HCEC 1CT (cell line): ENCODE data around the gene TSSK6.

ENCODE experiments used
- DNase-seq: peaks from one replicate; pipeline ENCODE4 v3.0.0-alpha.2; 2017

TSSK6 gene

GRCh38 chr19:19544257-19544953 is 29.1 kb upstream of the TSSK6 start:
- no peak for DNase-seq

- no peak for DNase-seq
These were observed 28.3 kb upstream of the TSSK6 start for GRCh38 chr19:19543640-19544039.

DNA sequence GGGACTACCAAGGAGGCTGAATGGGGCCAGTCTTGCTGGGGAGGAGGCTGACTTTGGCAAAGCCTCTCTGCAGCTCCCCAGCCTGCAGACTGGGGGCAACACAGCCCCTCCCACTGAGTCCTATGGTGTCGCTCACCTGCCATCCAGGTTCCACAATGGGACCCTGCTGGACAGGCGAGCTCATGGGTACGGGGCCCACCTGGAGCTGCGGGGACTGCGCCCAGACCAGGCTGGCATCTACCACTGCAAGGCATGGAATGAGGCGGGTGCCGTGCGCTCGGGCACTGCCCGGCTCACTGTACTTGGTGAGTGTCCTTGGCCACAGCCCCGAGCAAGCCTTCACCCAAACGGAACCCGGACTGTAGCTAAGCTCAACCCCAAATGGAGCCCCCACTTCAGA is 27.8 kb upstream of the TSSK6 start:
- no peak for DNase-seq

DNA sequence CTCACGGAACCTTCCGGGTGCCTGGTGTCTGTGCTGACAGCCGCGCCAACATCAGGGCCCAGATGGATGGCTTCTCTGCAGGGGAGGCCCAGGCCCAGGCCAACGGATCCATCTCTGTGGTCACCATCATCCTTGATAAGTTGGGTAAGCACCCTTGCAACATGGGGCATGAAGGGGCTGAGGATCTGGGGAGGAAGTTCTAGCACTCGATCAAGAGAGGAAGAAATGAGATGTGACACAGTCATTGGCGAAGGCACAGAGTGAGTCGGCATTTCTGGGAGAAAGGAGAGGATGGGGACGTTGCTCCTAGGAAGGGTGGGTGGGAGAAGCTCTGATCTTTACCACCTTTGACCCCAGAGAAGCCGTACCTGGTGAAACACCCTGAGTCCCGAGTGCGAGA is 27.2 kb upstream of the TSSK6 start:
- DNase-seq, result no peak

DNA sequence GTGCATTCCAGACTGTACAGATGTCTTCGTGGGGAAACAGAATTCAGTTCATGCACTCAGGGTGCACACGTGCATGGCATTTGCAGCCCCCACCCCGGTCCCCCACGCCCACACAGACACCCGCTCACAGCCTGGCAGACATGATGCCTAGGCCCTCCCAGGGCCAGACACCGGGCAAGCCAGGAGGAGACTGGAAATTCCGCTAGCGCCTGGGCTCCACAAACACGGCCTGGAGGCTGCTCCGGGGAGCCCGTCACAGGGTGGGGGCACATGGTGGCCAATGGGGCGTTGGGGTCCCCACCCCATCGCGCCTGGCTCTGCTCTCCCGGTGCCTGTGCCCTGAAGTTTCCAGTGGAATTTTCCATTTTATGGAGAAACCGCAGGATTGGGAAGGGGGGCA is 26.3 kb upstream of the TSSK6 start:
- no peak for DNase-seq

DNA sequence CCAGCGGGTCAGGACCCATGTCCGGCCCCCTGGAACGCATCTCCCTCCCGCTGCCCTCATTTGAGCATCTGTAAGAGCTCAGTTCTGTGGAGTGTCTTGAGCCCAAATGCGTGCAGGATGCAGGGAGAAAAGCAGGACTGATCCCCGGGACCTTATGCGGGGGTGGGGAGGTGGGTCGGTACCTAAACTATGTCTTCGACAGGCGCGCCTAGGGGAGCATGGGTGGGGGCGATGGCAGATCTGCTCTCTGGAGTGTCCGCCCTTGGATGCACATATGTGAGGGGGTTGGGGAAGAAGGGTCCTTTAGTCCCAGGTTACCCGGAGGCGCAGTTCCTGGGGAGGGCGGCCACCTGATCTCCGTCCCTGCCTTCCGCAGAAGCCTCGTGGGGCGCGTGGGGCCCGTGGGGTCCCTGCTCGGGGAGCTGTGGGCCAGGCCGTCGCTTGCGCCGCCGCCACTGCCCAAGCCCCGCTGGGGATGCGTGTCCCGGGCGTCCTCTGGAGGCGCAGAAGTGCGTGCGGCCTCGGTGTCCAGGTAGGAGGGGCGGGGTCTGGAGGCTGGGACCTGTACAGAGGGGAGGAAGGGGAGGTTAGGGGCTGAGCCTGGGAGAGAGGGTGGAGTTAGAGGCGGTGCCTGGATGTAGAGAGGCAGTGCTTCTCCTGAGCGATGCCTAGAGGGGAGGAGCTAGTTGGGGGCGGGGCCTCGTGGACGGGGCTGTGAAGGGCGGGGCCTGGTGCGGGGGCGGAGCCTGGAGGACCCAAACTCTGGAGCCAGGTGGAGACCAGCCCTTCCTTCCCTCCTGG is 25.6 kb upstream of the TSSK6 start:
- DNase-seq, result no peak

DNA sequence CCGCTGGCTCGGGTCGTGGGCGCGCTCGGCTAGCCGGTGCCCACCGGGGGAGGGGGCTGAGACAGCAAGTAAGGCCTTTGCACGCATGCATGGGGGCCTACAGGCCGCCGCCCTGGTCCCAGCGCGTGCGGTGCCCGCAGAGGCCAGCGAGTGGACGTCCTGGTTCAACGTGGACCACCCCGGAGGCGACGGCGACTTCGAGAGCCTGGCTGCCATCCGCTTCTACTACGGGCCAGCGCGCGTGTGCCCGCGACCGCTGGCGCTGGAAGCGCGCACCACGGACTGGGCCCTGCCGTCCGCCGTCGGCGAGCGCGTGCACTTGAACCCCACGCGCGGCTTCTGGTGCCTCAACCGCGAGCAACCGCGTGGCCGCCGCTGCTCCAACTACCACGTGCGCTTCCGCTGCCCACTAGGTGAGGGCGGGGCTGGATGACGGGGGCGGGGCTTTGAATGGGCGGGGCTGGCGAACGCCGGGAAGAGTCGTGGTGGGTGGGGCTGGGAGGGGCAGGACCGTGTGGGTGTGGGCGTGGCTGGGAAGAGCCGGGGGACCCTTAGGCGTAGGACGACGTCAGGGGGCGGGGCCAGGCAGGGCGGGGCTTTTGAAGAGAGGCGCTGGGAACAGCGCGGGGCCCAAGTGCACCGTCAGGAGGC is 24.8 kb upstream of the TSSK6 start:
- DNase-seq, result no peak

DNA sequence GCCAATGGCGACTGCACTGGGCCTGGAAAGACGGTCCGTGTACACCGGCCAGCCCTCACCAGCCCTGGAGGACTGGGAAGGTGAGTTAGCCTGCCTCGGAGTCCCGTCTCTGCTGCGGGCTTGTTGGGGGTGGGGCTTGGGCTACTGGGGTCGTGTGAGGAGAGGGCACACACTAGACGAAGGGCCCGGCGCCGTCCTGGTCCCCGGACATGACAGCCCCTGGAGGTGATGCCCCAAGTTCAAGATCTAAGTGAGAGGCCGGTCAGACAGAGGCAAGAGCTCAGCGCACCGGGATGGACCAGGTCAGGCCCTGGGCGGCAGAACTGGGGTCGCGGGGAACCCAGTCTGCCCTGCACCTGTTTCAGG is 24.3 kb upstream of the TSSK6 start:
- DNase-seq, result no peak

DNA sequence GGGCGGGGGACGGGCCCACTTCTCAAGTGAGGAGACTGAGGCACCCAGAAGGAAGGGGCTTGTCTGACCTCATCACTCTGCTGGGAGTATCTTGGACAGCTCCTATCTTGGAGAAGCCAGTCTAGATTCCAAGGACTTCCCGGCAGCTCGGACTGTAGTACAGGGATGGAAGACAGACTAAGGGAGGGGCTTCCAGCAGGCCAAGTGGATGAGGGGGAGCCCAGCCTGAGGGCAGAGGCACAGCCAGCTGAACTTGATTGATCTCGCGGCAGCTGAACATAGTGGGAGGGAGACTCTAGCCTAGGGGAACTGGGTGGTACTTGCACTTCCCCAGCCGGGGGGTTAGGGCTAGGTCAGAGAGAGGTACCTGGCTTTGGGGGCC is 23.4 kb upstream of the TSSK6 start:
- no peak for DNase-seq

- DNase-seq, result no peak
These were observed 22.9 kb upstream of the TSSK6 start, which contains the start of gene CILP2 for GRCh38 chr19:19538061-19538784. Gene CILP2, plus strand, starts transcription at chr19:19538265. Its CDS starts 85 bp downstream, at chr19:19538350.

DNA sequence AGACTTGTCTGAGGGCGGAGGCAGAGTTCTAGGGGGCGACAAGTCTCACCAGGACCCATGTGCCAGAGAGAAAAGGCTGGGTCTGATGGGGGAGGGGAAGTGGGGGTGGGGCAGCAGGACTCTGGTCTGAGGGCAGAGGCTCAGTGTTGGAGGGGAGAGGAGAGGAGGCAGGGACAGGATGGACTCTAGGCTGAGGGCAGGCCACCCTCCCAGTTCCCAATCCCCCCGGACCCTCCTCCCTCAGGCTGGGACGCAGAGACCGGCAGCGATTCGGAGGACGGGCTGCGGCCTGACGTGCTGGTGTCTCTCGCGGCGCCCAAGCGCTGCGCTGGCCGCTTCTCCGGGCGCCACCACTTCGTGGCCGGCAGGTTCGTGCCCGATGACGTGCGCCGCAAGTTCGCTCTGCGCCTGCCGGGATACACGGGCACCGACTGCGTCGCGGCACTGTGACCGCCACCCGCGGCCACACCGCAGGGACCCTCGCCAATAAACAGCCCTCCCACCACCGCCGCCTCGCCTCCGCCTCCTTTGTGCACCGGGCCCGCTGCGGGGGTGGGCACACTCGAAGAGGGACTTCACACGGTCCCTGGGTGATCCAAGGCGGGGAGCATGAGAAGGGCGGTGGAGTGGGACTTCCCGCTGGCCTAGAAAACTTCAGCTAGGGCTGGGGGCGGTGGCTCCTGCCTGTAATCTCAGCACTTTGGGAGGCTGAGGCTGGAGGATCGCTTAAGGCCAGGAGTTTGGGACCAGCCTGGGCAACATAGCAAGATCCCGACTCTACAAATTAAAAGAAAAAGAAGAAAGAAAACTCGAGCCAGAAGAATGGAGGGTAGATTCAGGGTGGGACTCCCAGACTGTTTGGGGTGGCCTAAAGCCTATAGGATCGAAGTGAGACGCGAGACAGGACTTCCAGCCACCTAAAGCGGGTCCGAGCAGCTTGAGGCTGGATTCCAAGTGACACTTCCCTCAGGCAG is 22.0 kb upstream of the TSSK6 start:
- no peak for DNase-seq

DNA sequence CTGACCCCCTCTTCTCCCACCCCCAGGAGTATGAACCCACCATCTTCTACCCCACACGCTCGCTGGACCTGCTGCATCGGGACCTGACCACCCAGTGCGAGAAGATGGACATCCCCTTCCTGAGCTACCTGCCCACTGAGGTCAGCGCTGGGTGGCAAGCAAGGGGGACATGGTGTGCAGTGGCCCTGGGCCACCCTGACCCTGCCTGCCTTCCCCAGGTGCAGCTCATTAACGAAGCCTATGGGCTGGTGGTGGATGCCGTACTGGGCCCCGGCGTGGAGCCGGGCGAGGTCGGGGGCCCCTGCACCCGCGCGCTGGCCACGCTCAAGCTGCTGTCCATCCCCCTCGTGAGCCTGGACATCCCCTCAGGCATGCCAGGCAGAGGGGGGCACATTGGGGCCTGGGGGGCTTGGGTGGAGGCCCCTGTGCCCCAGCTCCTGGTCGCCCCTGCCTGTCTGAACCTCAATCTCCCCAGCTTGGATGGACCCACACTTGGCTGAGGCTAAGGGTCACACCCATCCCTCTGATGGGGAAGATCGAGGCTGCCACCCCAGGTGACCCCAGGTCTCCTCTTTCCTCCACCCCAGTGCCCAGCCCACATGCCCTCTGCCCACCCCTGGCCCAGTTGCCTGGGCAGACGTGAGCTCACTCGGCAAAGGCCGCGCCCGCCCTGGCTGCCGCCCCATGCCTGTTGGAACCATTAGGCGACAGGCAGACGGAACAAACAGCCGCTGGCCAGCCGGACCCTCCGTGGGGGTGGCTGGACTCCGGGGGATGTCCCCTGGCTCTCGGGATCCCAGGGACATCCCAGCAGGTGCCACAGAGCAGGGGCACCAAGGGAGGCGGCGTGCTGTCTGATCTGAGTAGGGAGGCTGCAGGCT is 20.2 kb upstream of the TSSK6 start:
- DNase-seq, result no peak

DNA sequence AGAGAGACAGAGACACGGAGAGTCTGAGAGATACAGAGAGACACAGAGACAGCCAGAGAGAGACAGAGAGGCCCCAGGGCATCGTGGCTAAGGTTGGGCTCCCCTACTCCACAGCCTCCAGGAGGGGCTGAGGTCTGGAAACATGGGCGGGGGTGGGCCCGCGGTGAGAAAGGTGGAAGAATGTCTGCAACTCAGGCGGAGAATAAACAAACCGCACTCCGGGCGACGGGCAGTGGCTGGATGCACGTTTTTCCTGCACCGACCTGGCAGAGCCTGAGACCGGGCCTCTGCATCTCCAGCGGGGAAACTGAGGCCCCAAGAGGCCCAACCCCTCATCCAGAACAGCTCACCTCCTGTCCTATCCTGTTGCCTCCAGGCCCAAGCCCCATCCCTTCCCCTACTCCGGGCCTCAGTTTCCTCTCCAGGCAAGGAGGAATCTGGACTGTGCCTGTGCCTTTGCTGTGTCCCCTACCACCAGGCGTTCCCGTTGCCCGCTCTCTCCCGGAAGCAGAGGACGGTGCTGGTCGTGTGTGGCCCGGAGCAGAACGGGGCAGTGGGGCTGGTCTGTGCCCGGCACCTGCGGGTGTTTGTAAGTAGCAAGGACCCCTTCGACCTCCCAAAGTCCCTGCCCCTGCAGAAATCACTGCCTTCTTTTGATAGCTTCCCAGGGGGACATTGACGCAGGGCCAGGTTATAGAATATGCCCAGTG is 19.4 kb upstream of the TSSK6 start:
- DNase-seq, result no peak

DNA sequence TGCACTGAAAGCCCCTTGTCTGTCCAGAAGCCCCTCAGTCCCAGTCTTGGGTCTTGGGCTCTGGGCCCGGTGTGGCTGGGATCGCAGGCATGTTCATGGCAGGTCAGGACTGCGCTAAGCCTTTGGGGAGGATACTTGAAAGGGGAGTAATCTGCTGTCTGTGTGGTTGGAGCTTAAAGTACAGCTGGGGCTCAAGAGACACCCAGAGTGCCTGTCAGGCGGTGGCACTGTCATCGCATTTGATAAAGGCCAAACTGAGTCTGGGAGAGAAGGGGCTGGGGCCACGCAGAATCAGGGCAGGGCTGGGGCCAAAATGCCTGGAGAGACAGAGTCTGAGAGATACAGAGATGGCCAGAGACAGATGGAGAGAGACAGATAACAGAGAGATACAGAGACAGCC is 18.5 kb upstream of the TSSK6 start:
- no peak for DNase-seq

GRCh38 chr19:19532806-19533701 is 17.7 kb upstream of the TSSK6 start:
- no peak for DNase-seq

DNA sequence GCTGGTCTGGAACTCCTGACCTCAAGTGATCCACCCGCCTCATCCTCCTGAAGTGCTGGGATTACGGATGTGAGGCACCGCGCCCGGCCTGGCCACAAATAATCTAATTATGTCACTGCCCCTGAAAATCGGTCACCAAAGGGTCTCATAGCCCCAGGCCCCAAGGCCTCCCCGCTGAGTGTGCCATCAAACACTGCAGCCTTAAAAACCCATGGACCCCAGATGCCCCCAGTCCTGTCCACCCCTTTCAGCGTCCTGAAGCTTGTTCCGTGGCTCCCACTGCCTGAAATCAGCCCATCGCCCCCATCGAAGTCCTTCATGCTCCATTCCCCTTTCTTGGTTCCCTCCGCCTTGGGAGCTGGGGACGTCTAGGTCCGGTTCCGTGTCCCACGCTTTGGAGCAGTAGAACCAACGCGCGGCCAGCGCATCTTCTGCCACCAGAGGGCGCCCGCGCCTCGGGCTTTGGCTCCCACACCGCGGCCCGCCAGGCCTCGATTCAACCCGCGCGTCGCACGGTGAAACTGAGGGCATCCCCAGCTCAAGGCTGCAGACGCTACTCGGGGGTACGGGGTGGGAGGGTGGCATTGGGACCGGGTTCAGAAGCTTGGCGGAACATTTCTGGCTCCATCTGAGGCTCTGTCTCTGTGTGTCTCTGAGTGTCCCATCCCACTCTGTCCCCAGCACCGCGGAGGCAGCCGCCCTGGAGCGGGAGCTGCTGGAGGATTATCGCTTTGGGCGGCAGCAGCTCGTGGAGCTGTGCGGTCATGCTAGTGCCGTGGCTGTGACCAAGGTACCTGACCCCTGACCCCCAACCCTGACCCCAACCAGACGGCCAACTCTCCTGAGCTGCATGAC is 16.8 kb upstream of the TSSK6 start:
- peak; percentile 37 for DNase-seq

DNA sequence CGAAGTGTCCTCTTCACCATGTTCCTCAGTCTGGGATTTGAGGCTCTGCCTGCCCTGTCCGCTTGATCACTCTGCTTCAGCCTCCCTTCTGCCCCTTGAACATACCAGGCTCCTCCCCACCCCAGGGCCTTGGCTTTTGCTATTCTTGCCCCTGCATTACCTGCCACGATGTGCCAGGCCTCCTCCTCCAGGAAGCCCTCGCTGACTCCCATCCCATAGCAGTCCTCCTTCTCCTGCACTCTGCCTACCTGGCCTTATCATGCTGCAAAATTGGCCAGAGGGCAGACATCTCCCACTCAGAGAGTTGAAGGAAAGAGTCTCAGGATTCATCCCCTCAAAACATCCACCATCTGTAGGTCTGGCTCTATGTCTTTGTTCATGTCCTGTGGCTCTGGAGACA is 15.5 kb upstream of the TSSK6 start:
- DNase-seq, result no peak

DNA sequence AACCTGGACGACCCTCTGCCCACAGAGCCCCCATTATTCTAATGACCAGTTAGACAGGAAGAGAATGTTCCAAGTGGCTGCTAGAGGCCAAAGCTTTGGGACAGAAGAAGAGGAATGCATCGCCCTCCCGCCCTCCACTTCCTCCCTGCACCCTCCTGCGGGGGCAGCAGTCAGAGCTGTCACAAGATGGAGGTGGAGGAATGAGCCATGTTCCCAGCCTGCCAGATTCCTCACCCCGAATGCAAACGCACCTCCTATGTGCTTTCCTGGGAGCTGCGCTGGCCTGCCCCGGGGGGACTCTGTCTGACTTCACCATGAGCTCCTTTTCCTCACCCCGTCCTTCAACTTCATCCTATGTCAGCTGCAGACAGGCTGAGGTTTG is 15.1 kb upstream of the TSSK6 start:
- DNase-seq, result no peak
